Cerebellar cortex (tissue), 1 donor: Measurements from ENCODE around the gene PJA2.
"Not testable (repeated sequence)": the region's sequence is repeated elsewhere in the genome, so short reads cannot be mapped to it uniquely, and the experiment has no call there.

Experiments
- DNase-seq: peaks from one replicate; pipeline ENCODE4 v3.0.0-alpha.2; 2015; ENCODE audit warnings: low spot score

PJA2 gene

DNA sequence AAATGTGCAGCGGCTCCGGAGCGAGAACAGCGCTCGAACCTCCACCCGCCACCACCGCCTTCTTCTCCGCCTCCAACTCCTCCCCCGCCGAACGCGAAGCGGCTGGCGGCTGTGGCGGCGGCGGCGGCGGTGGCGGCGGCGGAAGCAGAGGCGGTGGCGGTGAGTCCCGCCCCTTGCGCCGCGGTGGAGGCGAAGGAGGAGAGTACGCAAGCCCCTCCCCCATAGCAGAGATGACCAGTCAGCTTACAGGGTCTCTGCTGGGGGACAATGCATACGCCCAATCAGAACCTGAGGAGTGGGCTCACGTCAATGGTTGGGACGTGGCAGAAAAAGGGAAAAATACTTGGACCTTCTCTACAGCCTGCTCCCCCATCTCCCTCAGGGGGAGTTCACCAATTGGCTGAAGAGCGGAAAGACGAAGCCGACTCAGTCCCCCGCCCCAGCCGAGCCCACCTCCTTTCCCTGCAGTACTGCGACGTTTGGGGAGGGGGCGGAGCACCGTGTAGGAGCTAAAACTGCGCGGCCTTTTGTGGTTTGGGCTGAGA, at the start of gene PJA2:
Gene PJA2 (minus strand): TSS at position 131 of the 545 bp plus-strand sequence. CDS start 26,541 bp downstream, outside the sequence.
- DNase-seq = peak; percentile 100

DNA sequence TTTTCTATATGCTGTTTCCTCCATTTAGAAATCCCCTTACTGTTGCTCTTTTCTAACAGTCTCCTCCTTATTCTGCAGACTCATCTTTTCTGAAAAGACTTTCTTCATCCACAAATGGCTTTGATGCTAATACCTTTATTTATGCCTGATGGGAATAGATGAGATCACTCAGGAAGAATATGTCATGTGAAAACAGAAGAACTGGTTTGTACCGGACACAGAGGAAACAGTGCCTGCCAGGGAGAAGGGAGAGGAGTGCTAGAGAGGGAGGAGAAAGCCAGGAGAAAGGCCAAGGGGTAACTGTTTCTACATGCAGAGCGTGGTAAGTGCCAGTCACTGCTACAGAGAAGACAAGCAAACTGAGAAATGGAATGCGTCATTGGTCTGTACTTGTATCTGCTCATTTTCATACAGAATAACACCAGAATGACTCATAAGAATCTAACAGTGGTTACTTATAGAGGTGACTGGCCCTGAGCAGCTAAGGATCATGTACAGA, 45.9 kb upstream of the PJA2 start:
- no peak for DNase-seq

GRCh38 chr5:109454731-109455505, 45.1 kb upstream of the PJA2 start:
- DNase-seq = no peak

DNA sequence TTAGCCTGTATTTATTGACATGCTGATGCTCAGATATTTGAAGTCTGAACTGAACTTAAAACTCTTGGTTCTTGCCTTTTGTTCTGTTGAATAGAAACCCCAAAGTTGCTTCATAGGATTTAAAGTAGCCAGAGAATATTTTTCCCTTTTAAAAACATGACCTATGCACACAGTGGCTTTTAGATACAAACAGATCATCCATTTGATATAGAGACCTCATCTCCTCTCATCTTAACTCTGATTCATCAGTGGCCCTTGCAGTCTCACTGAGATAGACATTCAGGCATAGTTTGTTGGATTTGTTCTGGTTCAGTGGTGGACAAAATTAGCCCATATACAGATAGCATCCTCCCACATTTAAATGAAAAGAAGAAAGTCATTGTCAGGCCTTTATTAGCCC, 43.5 kb upstream of the PJA2 start:
- no peak for DNase-seq

DNA sequence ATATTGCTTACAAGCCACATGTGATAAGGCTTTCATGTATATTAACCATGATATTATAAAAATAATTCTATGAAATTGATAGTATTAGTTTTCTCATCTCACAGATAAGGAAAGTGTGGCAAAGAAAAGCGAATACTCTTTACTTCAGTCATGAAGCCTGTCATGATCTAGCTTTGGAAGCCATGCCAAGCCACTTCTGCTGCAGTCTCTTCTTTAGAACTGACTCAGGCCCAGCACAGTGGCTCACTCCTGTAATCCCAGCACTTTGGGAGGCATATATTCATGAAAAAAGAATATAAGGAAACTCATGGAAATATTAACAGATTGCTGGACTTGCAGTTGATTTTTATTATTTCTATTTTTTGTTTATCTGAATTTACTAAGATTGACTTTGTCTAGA, 42.9 kb upstream of the PJA2 start:
- DNase-seq = no peak

- no peak for DNase-seq
Measured at GRCh38 chr5:109451146-109451545, 41.4 kb upstream of the PJA2 start.

DNA sequence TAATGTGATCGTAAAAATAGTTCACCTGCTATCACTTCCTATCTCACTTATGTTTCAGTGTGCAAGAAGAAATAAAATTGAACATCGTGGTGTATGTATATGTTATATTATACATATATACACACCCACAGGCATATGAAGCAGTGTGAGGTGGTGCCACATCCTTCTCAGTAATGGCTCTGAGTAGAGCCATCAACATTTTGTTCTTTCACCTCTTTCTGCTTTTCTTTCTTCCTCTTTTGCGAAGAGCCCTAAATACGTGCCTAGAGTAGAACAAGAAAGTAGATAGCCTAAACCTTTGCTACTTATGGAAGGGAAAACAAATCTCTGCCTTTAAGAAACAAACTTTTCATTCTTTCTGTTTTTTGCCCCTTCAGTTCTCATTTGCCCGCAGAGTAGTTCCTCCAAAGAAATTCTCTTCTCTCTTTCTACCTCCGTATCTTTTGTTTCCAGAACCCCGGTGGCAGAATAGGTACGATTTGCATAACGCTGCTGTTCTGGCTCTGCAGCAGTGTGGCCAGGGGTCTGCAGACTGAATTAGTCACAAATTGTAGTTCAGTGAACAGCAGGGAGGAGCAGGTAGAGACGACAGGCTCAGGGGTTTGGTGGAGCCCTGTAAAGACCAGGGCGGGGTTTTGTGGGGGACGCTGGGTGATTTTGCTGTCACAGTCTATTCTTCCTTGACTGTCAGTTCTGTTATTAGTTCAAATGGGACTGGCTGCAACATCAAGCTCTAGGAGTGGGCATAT, 40.5 kb upstream of the PJA2 start:
- DNase-seq = no peak

GRCh38 chr5:109448838-109449237, 39.1 kb upstream of the PJA2 start:
- no peak for DNase-seq

DNA sequence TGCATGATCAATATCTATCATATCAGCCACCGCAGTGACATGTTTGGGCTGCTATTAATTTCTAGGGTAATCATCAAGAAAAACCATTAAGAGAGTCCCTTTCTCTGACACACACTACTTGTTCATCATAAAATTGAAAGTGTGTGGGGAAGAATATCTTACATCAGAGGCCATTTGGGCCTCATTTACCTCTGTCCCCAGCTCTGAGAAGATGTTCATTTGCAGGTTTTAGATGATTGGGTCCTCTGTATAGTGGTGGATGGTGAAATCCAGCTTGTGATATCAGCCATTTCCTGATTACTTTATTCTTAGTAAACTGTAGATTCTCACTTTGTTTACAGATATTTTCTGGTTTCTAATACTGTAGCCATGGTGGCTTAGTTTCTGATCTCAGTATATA, 29.8 kb upstream of the PJA2 start:
- DNase-seq = no peak

- no peak for DNase-seq
Measured at GRCh38 chr5:109426075-109426474, 16.3 kb upstream of the PJA2 start.

GRCh38 chr5:109425521-109425920, 15.7 kb upstream of the PJA2 start:
- DNase-seq = not testable (repeated sequence)

DNA sequence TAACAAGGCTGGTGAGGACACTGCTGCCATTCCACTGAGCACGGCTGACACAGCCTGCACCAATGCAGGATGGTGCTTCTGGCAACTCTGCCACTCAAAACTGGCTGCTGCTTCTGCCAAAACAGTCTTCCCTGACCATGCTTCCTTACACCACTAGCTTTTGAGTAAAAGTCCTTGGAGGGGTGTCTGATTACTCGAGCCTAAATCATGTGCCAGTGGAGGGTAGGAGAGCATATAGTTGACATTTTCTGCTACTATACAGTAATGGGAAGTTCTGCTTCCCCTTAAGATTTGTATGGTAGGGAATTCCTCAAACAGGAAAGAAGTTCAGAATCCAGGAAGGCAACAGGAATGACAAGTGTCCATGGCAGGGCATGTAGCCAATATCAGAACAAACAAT, 12.2 kb upstream of the PJA2 start:
- DNase-seq = no peak

DNA sequence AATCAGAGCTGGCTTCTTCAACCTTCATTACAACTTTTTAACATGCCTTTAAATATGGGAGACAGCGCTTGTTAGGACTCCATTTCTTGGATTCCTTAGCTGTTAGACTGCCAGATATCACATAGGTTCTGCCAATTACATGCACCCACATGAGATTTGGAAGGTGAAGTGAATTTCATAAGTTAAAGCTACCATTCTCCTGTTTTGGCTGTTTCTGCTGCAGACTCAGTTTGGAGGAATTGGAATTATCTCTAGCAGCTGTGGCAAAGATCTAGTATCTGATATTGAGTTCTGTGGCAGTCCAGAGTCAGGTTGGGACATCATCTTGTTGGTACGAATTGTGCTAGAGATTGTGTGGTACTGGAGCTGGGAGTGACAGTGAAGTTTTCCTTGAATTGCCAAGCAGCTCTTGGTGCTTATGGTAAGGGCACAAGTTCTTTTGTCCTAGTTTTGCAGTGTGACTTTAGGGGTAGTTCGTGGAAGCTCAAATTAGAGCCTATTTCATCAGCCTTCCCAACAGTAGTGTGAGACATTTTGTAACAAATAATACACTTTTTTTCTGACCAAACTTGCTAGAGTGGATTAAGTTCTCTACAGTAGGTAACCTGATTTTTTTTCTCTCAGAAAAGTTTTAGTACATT, 9.1 kb upstream of the PJA2 start:
- DNase-seq = no peak

- DNase-seq = no peak
Measured at GRCh38 chr5:109416882-109417281, 7.1 kb upstream of the PJA2 start.

DNA sequence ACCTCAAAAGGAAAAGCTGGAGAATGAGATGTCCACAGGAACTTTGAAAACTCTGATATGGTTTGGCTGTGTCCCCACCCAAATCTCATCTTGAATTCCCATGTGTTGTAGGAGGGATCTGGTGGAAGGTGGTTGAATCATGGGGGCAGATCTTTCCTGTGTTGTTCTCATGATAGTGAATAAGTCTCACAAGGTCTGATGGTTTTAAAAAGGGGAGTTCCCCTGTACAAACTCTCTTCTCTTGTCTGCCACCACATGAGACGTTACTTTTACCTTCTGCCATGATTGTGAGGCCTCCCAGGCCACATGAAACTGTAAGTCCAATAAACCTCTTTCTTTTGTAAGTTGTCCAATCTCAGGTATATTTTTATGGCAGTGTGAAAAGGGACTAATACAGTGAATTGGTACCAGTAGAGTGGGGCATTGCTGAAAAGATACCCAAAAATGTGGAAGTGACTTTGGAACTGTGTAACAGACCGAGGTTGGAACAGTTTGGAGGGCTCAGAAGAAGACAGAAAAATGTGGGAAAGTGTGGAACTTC, 4.2 kb upstream of the PJA2 start:
- DNase-seq = not testable (repeated sequence)

DNA sequence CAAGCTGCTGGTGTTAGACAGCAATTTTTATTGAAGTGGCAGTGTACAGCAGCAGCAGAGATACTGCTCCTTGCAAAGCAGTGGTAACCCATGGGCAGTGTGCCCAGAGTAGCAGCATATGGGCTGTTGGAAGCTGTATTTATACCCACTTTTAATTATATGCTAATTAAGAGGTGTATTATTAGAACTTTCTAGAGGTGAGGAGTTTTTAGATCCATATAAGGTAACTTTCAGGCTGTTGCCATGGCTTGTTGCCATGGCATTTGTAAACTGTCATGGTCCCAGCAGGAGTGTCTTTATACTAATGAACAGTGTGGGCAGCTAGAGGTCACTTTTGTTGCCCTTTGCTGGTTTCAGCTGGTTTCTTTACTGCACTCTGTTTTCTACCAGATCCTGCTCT, 3.7 kb upstream of the PJA2 start:
- peak; percentile 15 for DNase-seq

GRCh38 chr5:109412981-109413402, 3.2 kb upstream of the PJA2 start:
- DNase-seq = no peak

- no peak for DNase-seq
Measured at GRCh38 chr5:109411627-109412026, 1.9 kb upstream of the PJA2 start.

- no peak for DNase-seq
Measured at GRCh38 chr5:109411149-109411514, 1.4 kb upstream of the PJA2 start.

DNA sequence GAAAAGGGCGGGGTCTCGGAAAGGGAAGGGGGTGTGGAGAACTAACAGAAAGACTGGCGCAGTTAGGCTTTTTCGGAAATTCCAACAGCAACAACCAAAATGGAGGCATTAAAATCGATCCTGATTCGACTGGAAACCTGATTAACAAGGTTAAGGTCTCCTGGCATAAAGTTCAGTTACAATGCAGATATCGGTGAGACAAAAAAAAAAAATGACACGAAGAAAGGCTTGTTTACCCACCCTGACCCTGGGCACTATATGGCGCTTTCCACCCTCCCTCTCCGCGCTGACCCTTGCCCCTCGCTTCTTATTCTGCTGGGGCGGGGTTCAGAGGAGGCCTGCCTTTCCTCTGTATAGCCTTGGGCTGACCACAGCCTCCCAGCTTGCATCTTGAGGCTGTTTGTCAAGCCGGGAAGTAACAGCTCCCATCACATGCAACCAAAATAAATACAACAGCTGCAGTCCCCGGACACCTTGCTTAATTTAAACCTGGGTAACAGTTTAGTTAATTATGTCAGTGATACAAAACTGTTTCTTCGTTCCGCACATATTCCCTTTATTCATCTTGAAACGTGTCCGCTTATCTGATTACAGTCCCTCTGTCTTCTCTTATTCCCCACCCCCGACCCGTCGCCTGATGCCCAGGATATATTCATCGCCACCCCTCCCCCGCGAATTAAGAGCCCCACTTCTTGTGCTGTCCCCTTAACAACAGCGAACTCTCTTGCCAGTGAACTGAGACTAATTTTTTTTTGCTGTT, 795 bp upstream of the PJA2 start:
- peak; percentile 91 for DNase-seq
